HUES6 (cell line): ENCODE measurements around the gene CYTH4.

Experiments used
- H3K27ac ChIP-seq: 2 replicates; pipeline ENCODE4 v1.7.0; 2013; ENCODE audit warnings: low read depth, mild to moderate bottlenecking, low read length, inconsistent platforms
- H3K27me3 ChIP-seq: 2 replicates; pipeline ENCODE4 v1.6.1; 2013; ENCODE audit warnings: low read length; ENCODE audit not compliant: control insufficient read depth, insufficient read depth
- H3K36me3 ChIP-seq: 2 replicates; pipeline ENCODE4 v1.6.1; 2013; ENCODE audit warnings: low read length; ENCODE audit not compliant: control insufficient read depth, insufficient read depth
- H3K4me1 ChIP-seq: 2 replicates; pipeline ENCODE4 v1.6.1; 2013; ENCODE audit warnings: low read length; ENCODE audit not compliant: control insufficient read depth, insufficient read depth
- H3K4me3 ChIP-seq: 2 replicates; pipeline ENCODE4 v1.5.1; 2013; ENCODE audit warnings: low read depth, low read length
- H3K9ac ChIP-seq: one replicate; pipeline ENCODE4 v1.6.1; 2013; ENCODE audit warnings: mild to moderate bottlenecking, low read length
- H3K9me3 ChIP-seq: 2 replicates; pipeline ENCODE4 v1.6.1; 2013; ENCODE audit warnings: low read depth, low read length; ENCODE audit not compliant: control insufficient read depth, insufficient read depth

CYTH4 gene

GRCh38 chr22:37344735-37345449 lies 62.6 kb downstream of the CYTH4 start:
- Histone ChIP-seq H3K9ac (no peak overlapping the region), H3K4me3 (no peak overlapping the region), H3K9me3 (no peaks in the 10 kb centered on the region), H3K27me3 (peaks cover 23% of the 10 kb centered on the region; the same call in 1 of the 2 replicates), H3K27ac (no peak overlapping the region), H3K36me3 (no peaks in the 10 kb centered on the region), H3K4me1 (peaks cover 17% of the 10 kb centered on the region)

GRCh38 chr22:37345863-37346504 lies 63.7 kb downstream of the CYTH4 start:
- H3K9ac ChIP-seq: no peak overlapping the region
- H3K4me1 ChIP-seq: peaks cover 11% of the 10 kb centered on the region
- H3K27ac ChIP-seq: no peak overlapping the region
- H3K4me3 ChIP-seq: no peak overlapping the region
- peaks cover 13% of the 10 kb centered on the region; the same call in 1 of the 2 replicates for H3K27me3 ChIP-seq
- H3K9me3 ChIP-seq: no peaks in the 10 kb centered on the region
- no peaks in the 10 kb centered on the region for H3K36me3 ChIP-seq

- no peak overlapping the region for H3K27ac ChIP-seq
- no peak overlapping the region for H3K4me3 ChIP-seq
- no peak overlapping the region for H3K9ac ChIP-seq
- H3K36me3 ChIP-seq: no peaks in the 10 kb centered on the region
- peaks cover 7% of the 10 kb centered on the region; the same call in 1 of the 2 replicates for H3K27me3 ChIP-seq
- H3K9me3 ChIP-seq: no peaks in the 10 kb centered on the region
- peaks cover 10% of the 10 kb centered on the region; the same call in 1 of the 2 replicates for H3K4me1 ChIP-seq
Measured at GRCh38 chr22:37346505-37346895, 64.2 kb downstream of the CYTH4 start.

GRCh38 chr22:37349043-37349814 lies 66.9 kb downstream of the CYTH4 start:
- Histone ChIP-seq H3K9me3 (no peaks in the 10 kb centered on the region), H3K4me3 (no peak overlapping the region), H3K27me3 (no peaks in the 10 kb centered on the region; the same call in 1 of the 2 replicates), H3K4me1 (0 out of 2 replicates have a peak, but pooled peaks cover 4% of the 10 kb centered on the region), H3K27ac (no peak overlapping the region), H3K36me3 (no peaks in the 10 kb centered on the region), H3K9ac (no peak overlapping the region)

GRCh38 chr22:37351232-37351631 lies 68.9 kb downstream of the CYTH4 start:
- H3K4me1 ChIP-seq: no peaks in the 10 kb centered on the region
- no peaks in the 10 kb centered on the region; the same call in 1 of the 2 replicates for H3K27me3 ChIP-seq
- H3K4me3 ChIP-seq: no peak overlapping the region
- no peaks in the 10 kb centered on the region for H3K9me3 ChIP-seq
- no peak overlapping the region for H3K9ac ChIP-seq
- H3K36me3 ChIP-seq: no peaks in the 10 kb centered on the region
- H3K27ac ChIP-seq: no peak overlapping the region

- H3K9me3 ChIP-seq: no peaks in the 10 kb centered on the region
- H3K9ac ChIP-seq: no peak overlapping the region
- H3K27ac ChIP-seq: no peak overlapping the region
- no peaks in the 10 kb centered on the region for H3K36me3 ChIP-seq
- H3K4me3 ChIP-seq: no peak overlapping the region
- no peaks in the 10 kb centered on the region for H3K4me1 ChIP-seq
- no peaks in the 10 kb centered on the region; the same call in 1 of the 2 replicates for H3K27me3 ChIP-seq
Measured at GRCh38 chr22:37352481-37352880, 70.2 kb downstream of the CYTH4 start.

- Histone ChIP-seq H3K27ac (no peak overlapping the region), H3K4me1 (peaks cover 2% of the 10 kb centered on the region; the same call in 1 of the 2 replicates), H3K36me3 (no peaks in the 10 kb centered on the region), H3K4me3 (no peak overlapping the region), H3K27me3 (no peaks in the 10 kb centered on the region; the same call in 1 of the 2 replicates), H3K9me3 (no peaks in the 10 kb centered on the region), H3K9ac (no peak overlapping the region)
Measured at GRCh38 chr22:37353839-37354238, 71.5 kb downstream of the CYTH4 start.

GRCh38 chr22:37354261-37354660 lies 72.0 kb downstream of the CYTH4 start:
- H3K4me3 ChIP-seq: no peak overlapping the region
- H3K9me3 ChIP-seq: no peaks in the 10 kb centered on the region
- no peaks in the 10 kb centered on the region for H3K36me3 ChIP-seq
- H3K4me1 ChIP-seq: peaks cover 6% of the 10 kb centered on the region; the same call in 1 of the 2 replicates
- no peaks in the 10 kb centered on the region; the same call in 1 of the 2 replicates for H3K27me3 ChIP-seq
- no peak overlapping the region for H3K9ac ChIP-seq
- H3K27ac ChIP-seq: no peak overlapping the region

GRCh38 chr22:37354670-37355069 lies 72.4 kb downstream of the CYTH4 start:
- Histone ChIP-seq H3K36me3 (no peaks in the 10 kb centered on the region), H3K4me3 (no peak overlapping the region), H3K9me3 (no peaks in the 10 kb centered on the region), H3K9ac (no peak overlapping the region), H3K4me1 (peaks cover 9% of the 10 kb centered on the region; the same call in 1 of the 2 replicates), H3K27ac (no peak overlapping the region), H3K27me3 (no peaks in the 10 kb centered on the region; the same call in 1 of the 2 replicates)

- Histone ChIP-seq H3K9ac (no peak overlapping the region), H3K4me1 (peaks cover 12% of the 10 kb centered on the region; the same call in 1 of the 2 replicates), H3K36me3 (no peaks in the 10 kb centered on the region), H3K9me3 (no peaks in the 10 kb centered on the region), H3K27ac (no peak overlapping the region), H3K4me3 (no peak overlapping the region), H3K27me3 (no peaks in the 10 kb centered on the region; the same call in 1 of the 2 replicates)
Measured at GRCh38 chr22:37355174-37355573, 72.9 kb downstream of the CYTH4 start.
